Measurements from ENCODE around the gene WASF1.
"Not testable (repeated sequence)": the region's sequence is repeated elsewhere in the genome, so short reads cannot be mapped to it uniquely, and the experiment has no call there.

Gene WASF1

DNA sequence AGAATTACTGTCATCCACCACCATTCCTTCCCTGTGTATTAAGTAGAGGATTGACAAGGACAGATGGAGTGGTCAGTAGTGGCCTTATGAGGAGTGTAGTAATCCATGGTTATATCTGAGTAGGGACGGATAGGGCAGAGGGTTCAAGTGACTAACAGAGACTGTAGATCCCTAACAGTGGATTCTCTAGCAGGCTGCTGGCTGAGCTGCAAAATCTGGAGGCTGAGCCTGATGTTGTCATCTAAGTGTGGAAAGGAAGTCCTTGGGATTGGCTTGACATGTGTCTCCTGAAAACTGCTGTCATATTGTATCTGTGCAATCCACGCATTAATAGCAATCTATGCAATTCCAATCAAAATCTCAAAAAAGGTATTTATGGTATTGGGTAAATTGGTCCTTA is 94.2 kb downstream of the WASF1 start:
- Mint-ChIP-seq H3K27ac (no peak overlapping the region), H3K4me1 (ENCODE audit: low read depth) (no peaks in the 10 kb centered on the region), H3K4me3 (no peak overlapping the region), H3K36me3 (ENCODE audit: low read depth) (no peaks in the 10 kb centered on the region), H3K27me3 (ENCODE audit: low read depth) (no peaks in the 10 kb centered on the region), H3K9me3 (no peaks in the 10 kb centered on the region)

DNA sequence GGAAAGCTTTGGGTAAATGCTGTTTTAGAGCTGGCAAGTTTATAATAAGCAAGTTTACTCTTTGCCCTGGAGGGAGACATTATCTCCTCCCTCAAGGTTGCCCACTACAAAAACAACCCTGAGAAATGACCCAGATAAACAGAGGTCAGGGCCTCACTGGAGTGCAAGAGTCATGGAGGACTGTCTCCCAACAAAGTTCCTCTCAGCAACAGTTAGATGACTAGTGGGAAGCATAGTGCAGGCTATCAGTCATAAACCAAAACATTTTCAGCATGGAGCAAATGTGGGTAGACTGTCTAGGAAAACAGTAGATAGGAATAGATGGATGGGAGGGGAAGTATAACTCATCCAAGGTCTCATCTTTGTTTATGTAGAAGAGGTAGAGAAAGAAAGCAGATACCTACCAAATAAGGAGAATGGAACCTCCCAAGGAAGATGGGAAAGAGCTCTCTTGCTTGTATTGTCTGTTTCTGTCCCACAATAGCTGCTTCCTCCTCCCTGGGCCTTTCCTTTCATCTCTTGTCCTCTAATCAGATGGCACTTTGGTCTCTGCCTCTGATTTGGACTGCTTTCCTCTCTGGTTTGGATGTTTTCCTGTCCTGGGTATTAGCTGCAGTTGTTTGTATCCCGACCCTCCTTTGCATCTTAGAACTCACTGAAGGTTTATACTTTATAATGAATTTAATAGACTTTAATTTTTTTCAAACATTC is 95.4 kb downstream of the WASF1 start:
- no peaks in the 10 kb centered on the region for H3K36me3 Mint-ChIP-seq (ENCODE audit: low read depth)
- H3K9me3 Mint-ChIP-seq = no peaks in the 10 kb centered on the region
- peaks cover 3% of the 10 kb centered on the region for H3K27me3 Mint-ChIP-seq (ENCODE audit: low read depth)
- H3K4me1 Mint-ChIP-seq (ENCODE audit: low read depth) = no peaks in the 10 kb centered on the region
- H3K27ac Mint-ChIP-seq = no peak overlapping the region
- H3K4me3 Mint-ChIP-seq = no peak overlapping the region

DNA sequence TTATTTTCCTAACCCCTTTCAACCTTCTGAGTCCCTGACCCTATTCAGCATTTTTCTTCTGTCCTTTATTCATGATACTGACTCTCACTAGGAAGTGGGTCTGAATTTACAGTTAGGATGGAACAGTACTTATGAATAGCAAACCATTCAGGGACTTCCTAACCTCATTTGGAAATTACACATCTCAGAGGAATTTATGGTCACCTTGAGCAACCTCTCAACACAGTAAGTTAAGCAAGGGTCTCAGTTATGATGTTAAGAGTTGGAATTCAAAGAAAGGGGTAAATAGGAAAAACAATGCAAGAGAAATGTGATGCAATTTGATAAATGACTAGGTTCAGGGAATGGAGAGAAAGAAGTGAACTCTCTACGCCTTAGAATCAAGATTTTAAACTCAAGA is 104.1 kb downstream of the WASF1 start:
- no peak overlapping the region for H3K27ac Mint-ChIP-seq
- H3K4me1 Mint-ChIP-seq (ENCODE audit: low read depth) = no peaks in the 10 kb centered on the region
- H3K36me3 Mint-ChIP-seq (ENCODE audit: low read depth) = no peaks in the 10 kb centered on the region
- peaks cover 7% of the 10 kb centered on the region for H3K27me3 Mint-ChIP-seq (ENCODE audit: low read depth)
- H3K9me3 Mint-ChIP-seq = no peaks in the 10 kb centered on the region
- H3K4me3 Mint-ChIP-seq = no peak overlapping the region

DNA sequence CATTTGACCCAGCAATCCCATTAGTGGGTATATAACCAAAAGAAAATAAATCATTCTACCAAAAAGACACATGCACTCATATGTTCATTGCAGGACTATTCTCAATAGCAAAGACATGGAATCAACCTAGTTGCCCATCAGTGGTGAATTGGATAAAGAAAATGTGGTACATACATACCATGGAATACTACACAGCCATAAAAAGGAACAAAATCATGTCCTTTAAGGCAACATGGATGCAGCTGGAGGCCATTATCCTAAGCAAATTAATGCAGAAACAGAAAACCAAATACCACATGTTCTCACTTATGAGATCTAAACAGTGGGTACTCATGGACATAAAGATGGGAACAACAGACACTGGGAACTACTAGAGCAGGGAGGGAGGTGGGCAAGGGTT is 106.0 kb downstream of the WASF1 start:
- H3K27ac Mint-ChIP-seq; H3K9me3 Mint-ChIP-seq; H3K36me3 Mint-ChIP-seq (ENCODE audit: low read depth); H3K4me3 Mint-ChIP-seq; H3K4me1 Mint-ChIP-seq (ENCODE audit: low read depth): not testable (repeated sequence)
- peaks cover 12% of the 10 kb centered on the region for H3K27me3 Mint-ChIP-seq (ENCODE audit: low read depth)

DNA sequence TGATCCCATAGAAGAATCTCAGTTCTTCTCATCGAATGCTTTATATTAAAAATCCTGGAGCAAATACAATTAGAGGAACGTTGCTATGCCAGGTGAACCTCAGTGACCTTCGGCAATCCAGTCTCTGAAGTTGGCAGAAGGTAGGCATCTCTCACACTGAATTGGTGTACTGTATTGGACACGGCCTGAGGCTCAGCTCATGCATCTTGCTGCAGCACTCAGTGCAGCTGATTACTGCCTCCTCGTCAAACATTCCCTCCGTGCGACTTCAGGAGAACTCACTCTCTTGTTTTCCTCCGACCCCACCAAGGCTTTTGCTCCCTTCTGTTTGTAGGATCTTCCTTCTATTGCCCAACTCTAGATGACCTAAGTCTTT is 110.9 kb downstream of the WASF1 start:
- H3K9me3 Mint-ChIP-seq = no peaks in the 10 kb centered on the region
- H3K4me1 Mint-ChIP-seq (ENCODE audit: low read depth) = peaks cover 2% of the 10 kb centered on the region
- no peak overlapping the region for H3K4me3 Mint-ChIP-seq
- no peaks in the 10 kb centered on the region for H3K36me3 Mint-ChIP-seq (ENCODE audit: low read depth)
- no peak overlapping the region for H3K27ac Mint-ChIP-seq
- peaks cover 29% of the 10 kb centered on the region for H3K27me3 Mint-ChIP-seq (ENCODE audit: low read depth)

DNA sequence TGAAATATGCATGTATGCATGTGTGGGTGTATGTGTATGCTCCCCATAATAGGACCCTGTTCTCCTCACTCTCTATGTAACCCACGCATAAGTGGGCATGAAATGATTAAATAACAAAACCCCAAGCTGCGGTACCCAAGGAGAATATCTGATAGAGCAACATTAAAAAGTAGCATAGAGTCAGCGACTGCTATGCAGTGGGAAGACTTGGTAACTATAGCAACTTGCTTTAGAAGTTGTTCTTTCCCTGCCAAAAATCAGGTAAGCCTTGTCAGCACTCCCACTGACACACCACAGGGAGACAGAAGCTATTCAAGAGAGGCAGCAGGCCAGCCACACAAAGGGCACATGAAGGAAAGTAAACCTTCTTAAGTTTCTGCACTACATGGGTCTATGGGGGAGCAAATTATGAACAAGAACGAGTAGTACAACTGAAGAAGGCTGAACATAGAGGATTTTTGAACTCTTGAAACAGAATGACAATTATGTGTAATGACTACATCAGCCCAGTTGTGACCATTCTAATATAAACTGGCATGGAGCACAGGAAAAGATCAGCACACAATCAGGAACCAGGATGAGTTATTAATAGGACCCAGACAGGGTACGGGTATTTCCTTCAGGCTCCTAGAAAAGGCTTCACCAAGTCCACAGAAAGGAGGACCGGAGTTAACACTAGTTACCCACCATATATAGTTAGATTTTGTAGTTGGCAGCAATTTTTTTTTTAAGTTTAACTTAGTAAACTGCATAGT is 111.5 kb downstream of the WASF1 start:
- no peak overlapping the region for H3K4me3 Mint-ChIP-seq
- peaks cover 2% of the 10 kb centered on the region for H3K4me1 Mint-ChIP-seq (ENCODE audit: low read depth)
- H3K27me3 Mint-ChIP-seq (ENCODE audit: low read depth) = peaks cover 29% of the 10 kb centered on the region
- H3K9me3 Mint-ChIP-seq = no peaks in the 10 kb centered on the region
- no peak overlapping the region for H3K27ac Mint-ChIP-seq
- no peaks in the 10 kb centered on the region for H3K36me3 Mint-ChIP-seq (ENCODE audit: low read depth)

DNA sequence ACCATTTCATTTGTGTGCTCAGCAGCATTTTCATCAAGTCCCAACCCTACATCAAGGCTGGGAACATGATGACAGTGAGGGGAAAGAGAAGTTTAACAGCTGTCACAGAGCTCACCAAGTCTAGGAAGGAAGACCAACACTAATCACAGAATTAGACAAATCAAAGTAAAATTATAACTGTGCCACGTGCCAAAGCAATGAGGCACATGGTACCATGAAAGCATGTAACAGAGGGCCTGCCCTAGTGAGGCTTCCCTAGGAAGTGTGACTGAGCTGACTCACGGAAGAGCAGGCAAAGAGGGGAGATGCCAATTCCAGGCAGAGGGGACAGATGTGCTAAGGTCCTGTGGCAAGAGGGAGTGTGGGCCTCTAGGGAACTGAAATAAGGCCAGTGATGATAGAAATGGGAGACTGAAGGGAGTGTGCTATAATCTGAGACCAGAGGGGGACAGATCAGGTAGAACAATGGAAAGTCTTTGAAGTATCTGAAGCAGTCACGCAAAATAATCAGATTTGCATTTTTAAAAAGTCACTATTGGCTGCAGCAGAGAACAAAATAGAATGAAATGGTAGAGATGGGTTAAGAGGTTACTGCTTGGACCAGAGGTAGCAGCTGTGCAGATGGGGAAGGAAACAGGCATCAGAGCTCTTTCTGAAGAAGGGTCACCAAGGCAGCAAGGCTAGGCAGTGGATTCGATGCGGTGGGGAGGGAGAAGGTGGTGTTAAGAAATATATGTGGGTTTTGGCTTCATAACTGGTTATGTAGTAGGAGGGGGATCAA is 114.5 kb downstream of the WASF1 start:
- Mint-ChIP-seq H3K9me3 (no peaks in the 10 kb centered on the region), H3K27ac (no peak overlapping the region), H3K4me3 (no peak overlapping the region), H3K36me3 (ENCODE audit: low read depth) (no peaks in the 10 kb centered on the region), H3K27me3 (ENCODE audit: low read depth) (peaks cover 30% of the 10 kb centered on the region), H3K4me1 (ENCODE audit: low read depth) (peaks cover 2% of the 10 kb centered on the region)

DNA sequence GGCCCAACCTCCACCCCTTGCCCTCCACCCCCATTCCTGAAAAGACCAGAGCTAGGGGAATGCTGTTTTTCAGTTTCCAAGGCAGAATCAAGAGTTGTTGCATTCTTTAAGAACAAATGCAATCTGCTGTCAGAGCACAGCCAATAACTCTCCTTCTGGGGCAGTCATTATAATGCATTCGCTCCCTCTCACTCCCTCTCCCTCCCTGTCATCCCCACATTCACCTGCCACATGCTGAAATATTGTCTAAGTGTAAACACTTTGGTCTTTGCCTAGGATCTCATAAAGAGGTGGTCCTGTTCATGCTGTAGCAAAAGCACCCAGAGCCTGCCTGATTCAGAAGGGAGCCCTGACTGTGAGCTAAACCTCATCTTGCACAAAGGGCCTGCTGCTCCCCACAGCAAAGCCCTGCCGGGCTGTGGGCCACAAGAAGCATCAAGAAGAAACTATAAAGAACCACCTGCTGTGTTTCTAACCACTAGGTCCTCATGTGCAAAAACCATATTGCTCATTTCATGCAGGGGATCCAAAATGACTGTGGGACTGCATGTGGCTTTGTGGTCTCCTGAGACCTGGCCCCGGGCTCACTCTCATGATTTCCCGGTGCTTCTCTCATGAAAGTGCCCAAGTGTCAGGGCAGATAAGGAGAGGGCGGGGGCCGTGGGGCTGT is 115.7 kb downstream of the WASF1 start:
- peaks cover 32% of the 10 kb centered on the region for H3K27me3 Mint-ChIP-seq (ENCODE audit: low read depth)
- no peak overlapping the region for H3K27ac Mint-ChIP-seq
- H3K9me3 Mint-ChIP-seq = no peaks in the 10 kb centered on the region
- H3K36me3 Mint-ChIP-seq (ENCODE audit: low read depth) = no peaks in the 10 kb centered on the region
- H3K4me3 Mint-ChIP-seq = no peak overlapping the region
- H3K4me1 Mint-ChIP-seq (ENCODE audit: low read depth) = peaks cover 2% of the 10 kb centered on the region

DNA sequence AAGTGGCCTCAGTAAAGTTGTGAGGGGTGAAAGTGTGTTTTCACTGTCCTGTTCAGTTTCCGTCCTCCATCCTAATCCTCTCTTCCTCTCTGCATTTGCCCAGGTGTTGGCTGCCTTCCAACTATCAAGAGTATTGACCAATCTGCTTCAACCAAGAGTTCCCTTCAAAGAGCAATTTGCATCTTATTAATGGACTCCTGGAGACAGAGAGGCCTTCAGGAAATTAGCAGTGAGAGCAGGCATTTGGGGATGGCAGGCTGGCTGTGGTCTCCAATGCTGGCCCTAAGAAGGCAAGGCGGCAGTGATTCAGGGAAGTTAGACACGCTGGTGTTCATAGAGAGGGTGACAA is 124.1 kb downstream of the WASF1 start:
- H3K4me1 Mint-ChIP-seq (ENCODE audit: low read depth) = no peaks in the 10 kb centered on the region
- H3K9me3 Mint-ChIP-seq = no peaks in the 10 kb centered on the region
- no peaks in the 10 kb centered on the region for H3K36me3 Mint-ChIP-seq (ENCODE audit: low read depth)

DNA sequence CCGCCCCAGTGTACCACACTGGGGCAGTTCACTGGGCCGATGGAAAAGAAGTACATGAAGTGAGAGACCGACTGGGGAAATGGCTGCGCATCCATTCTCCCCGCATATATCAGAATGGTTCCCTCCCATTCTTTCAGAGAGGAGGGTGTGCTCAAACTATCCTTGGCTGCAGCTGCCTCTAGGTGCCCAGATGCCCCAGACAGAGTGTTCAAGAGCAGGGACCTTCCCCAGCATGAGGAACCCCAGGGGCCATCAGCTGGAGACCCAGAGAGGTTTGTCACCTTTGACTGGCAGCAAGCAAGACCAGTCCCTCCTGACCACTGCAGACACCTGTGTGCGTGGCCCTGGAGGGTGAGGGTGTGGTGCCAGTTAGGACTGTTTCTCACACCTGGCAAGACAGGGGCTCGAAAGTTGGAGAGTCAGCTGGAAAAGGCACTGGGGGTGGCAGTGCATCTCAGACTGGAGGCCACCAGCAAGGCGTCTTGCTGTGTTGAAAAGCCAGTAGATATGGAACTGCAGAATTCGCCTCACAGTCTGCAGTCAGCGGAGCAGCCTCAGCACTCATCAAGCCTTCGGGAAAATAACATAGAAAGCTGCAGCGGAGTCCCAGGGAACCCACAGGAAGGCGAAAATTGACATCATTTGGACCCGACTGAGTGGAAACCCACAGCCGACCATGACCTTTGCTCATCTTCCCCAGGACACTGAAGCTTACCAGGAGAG is 124.6 kb downstream of the WASF1 start:
- no peaks in the 10 kb centered on the region for H3K4me1 Mint-ChIP-seq (ENCODE audit: low read depth)
- H3K27me3 Mint-ChIP-seq (ENCODE audit: low read depth) = peaks cover 34% of the 10 kb centered on the region
- H3K4me3 Mint-ChIP-seq = no peak overlapping the region
- H3K36me3 Mint-ChIP-seq (ENCODE audit: low read depth) = no peaks in the 10 kb centered on the region
- no peak overlapping the region for H3K27ac Mint-ChIP-seq
- no peaks in the 10 kb centered on the region for H3K9me3 Mint-ChIP-seq

More for the DNA sequence above, 124.1 kb downstream of the WASF1 start:
- H3K4me3 Mint-ChIP-seq = no peak overlapping the region
- no peak overlapping the region for H3K27ac Mint-ChIP-seq
- peaks cover 39% of the 10 kb centered on the region for H3K27me3 Mint-ChIP-seq (ENCODE audit: low read depth)

DNA sequence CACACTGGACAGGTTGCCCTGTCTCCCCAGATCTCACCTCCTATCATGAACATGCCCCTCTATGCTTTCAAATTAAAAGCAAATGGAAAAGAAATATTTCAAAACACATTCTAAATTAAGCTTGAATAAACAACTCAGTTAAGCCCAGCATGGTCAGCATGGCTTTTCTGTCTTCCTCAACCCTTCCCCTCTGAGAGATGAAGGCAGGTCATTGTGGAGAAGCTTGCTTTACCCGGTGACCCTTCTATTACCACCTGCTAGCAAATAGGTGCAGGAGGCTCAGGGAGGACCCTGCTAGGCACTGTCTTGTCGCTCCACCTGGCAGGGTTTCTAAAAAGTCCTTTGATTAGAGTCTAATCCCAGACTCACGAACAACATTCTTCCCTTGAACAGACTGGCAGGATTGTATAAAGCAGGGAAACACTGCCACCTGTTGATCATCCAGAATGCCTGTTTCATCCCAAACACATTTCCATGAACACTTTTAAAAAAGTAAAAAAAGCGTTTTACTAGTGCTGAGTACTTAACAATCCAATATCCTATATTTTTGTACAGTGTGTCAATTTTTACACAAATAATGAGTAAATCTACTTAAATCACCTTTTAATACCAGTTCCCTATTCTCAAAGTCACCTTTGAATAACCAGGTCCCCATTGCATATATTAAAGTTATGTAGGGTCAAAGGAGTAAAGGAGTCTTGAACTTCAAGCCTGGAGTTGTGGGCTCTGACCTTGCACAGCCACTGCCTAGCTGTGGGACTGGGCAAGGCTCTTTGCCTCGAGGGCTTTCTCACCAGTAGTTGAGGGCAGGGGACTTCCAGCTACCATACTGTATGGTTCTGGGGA is 125.9 kb downstream of the WASF1 start:
- H3K4me1 Mint-ChIP-seq (ENCODE audit: low read depth) = no peaks in the 10 kb centered on the region
- H3K36me3 Mint-ChIP-seq (ENCODE audit: low read depth) = no peaks in the 10 kb centered on the region
- no peak overlapping the region for H3K27ac Mint-ChIP-seq
- no peak overlapping the region for H3K4me3 Mint-ChIP-seq
- peaks cover 25% of the 10 kb centered on the region for H3K27me3 Mint-ChIP-seq (ENCODE audit: low read depth)
- H3K9me3 Mint-ChIP-seq = no peaks in the 10 kb centered on the region

DNA sequence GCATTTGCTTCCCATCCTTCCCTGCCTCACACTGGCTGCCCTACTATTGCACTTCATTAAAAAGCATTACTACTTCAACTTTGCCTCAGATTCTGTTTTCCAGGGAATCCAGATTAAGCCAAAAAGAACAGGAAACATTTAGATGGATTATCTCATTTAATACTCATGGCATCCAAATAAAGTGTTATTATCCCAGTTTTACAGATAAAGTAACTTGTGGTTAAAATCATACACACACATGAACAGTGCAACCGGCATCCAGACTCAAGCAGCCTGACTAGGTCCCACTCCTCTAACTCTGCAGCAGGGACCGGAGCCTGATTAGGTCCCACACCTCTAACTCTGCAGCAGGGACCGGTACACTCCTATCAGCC is 129.0 kb downstream of the WASF1 start:
- Mint-ChIP-seq H3K27me3 (ENCODE audit: low read depth) (peaks cover 10% of the 10 kb centered on the region), H3K36me3 (ENCODE audit: low read depth) (no peaks in the 10 kb centered on the region), H3K9me3 (no peaks in the 10 kb centered on the region), H3K4me3 (no peak overlapping the region), H3K27ac (no peak overlapping the region), H3K4me1 (ENCODE audit: low read depth) (no peaks in the 10 kb centered on the region)

All from T-helper 1 cell treated with Interleukin-12 subunit alpha and Interleukin-12 subunit beta and Interleukin-4 antibody, amounts not matched to agents 30 μg/mL and 1 μg/mL, for 36 hours (primary cell).